Activated CD4-positive, alpha-beta T cell treated with anti-CD3 and anti-CD28 coated beads for 1 hour (primary cell): ENCODE data around the gene TTLL5.
"Not testable (repeated sequence)": the region's sequence is repeated elsewhere in the genome, so short reads cannot be mapped to it uniquely, and the experiment has no call there.

Experiments
- DNase-seq: peaks from one replicate; pipeline ENCODE4 v3.0.0-alpha.2; 2020

Gene TTLL5

DNA sequence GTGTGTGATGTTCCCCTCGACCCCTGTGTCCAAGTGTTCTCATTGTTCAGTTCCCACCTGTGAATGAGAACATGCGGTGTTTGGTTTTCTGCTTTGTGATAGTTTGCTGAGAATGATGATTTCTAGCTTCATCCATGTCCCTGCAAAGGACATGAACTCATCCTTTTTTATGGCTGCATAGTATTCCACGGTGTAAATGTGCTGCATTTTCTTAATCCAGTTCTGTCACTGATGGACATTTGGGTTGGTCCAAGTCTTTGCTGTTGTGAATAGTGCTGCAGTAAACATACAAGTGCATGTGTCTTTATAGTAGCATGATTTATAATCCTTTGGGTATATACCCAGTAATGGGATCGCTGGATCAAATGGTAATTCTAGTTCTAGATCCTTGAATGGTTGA is 259.4 kb downstream of the TTLL5 start:
- not testable (repeated sequence) for DNase-seq

DNA sequence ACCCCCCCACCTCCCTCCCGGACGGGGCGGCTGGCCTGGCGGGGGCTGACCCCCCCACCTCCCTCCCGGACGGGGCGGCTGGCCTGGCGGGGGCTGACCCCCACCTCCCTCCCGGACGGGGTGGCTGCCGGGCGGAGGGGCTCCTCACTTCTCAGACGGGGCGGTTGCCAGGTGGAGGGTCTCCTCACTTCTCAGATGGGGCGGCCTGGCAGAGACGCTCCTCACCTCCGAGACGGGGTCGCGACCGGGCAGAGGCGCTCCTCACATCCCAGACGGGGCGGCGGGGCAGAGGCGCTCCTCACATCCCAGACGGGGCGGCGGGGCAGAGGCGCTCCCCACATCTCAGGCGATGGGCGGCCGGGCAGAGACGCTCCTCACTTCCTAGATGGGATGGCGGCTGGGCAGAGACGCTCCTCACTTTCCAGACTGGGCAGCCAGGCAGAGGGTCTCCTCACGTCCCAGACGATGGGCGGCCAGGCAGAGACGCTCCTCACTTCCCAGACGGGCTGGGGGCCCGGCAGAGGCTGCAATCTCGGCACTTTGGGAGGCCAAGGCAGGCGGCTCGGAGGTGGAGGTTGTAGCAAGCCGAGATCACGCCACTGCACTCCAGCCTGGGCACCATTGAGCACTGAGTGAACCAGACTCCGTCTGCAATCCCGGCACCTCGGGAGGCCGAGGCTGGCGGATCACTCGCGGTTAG is 264.2 kb downstream of the TTLL5 start:
- not testable (repeated sequence) for DNase-seq

DNA sequence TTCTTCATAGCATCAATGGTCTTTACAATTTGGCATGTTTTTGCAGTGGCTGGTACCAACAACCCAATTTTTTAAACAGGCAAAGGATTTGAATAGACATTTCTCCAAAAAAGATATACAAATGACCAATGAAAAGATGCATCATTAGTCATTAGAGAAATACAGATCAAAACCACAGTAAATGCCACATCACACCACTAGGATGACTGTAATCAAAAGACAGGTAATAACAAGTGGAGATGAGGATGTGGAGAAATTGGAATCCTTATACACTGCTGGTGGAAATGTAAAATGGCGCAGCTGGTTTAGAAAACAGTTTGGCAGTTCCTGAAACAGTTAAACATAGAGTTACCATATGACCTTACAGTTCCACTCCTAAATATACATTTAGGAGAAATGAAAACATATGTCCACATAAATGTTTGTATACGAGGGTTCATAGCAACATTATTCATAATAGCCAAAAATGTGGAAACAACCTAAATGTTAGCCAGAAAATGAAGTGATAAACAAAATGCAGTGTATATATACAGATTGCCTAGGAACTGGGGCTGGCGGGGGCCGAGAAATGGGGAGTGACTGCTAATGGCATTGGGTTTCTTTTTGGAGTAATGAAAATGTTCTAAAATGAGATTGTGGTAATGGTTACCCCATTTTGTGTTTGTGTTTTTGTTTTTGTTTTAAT is 265.5 kb downstream of the TTLL5 start:
- no peak for DNase-seq

DNA sequence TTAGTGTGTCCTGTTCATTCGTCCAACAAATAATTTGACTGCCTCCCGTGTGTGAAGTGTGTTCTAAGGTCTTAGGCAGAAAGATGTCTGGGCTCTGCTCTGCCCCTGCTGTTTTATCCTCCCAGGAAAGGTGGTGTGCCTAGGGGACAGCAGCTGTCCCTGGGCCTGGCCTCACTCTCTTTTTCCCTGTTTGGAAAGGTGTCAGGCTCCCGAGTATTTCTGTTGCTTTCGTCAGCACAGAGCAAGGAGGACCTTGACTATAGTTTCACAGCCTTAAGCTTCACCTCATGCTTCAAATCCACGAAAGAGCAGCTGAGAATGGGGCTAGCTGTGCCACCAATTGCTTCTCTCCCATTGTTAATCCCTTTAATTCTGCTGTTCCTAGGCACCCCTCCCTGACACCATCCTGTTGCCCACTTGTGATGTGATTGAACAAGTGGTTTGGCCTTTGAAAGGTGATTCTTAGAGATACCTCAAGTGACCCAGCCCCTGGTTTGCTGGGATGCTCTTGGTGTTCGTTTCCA is 266.6 kb downstream of the TTLL5 start:
- no peak for DNase-seq

DNA sequence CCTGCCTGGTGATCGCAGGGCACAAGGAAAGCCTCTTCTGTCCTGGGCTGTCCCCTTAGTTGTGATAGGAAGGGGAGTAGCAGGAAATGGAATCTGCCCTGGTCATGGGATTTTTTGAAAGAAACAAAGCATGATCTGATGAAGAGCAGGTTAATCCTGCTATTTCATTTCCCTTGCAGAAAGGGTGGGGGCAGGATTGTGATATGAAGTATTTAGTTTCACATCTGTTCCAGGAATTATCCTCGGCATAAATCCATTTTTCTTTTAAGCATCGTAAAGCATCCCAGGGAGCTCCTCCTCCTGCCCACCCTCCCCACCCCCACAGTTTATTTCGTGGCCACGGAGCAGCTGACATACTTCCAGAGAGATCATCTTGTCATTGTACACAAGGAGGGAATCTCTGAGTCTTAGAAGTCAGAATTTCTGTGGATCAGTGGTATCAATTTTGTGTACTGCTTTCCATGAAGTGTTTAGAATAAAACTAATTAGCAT is 267.7 kb downstream of the TTLL5 start:
- no peak for DNase-seq

DNA sequence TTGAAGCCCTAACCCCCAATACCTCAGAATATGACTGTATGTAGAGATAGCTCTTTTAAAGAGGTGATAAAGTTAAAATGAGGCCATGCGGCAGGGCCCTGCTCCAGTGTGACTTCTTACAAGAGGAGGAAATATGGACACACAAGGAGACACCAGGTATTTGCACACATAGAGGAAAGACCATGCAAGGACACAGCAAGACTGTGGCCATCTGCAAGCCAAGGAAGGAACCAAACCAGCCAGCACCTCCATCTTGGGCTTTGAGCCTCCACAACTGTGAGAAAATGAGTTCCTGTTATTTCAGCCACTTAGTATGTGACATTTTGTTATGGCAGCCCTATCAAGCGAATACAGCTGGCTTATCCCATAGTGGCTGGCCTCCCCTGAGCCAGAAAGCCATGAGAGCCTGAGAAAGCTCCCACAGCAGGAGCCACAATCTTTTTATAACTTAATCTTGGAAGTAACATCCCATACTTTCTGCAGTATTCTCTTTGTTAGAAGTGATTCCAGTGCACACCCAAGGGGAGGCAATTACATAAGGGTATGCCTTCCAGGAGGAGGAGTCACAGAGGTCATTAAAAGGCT is 272.8 kb downstream of the TTLL5 start:
- DNase-seq, result no peak

DNA sequence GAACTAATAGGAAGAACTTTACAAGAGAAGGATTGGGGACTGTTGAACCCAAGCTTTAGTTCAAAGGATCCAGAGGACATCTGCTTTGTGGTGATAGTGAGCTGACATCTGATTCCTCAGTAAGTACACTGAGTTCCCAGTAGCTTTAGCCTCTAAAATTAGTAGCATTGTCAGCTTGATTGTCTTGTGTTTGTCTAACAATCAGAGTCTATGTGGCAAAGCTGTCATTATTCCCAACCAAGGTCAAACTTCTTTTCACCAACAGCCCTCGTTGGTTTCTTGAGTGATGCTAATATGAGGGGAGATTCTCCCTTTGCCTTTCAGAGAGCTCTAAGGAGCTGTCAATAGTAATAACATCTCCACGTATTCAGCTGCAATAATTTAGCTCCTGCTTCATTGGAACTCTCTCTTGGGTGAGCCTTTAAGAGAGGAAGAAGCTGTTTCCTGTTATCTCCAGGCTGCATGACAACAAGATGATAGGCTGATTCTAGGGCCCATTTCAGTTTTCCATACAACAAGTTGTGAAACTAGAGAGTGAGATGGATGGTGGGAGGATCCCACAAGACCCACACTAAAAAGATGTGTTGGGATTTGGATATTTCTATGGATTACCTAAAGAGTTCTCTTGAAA is 274.1 kb downstream of the TTLL5 start:
- no peak for DNase-seq

DNA sequence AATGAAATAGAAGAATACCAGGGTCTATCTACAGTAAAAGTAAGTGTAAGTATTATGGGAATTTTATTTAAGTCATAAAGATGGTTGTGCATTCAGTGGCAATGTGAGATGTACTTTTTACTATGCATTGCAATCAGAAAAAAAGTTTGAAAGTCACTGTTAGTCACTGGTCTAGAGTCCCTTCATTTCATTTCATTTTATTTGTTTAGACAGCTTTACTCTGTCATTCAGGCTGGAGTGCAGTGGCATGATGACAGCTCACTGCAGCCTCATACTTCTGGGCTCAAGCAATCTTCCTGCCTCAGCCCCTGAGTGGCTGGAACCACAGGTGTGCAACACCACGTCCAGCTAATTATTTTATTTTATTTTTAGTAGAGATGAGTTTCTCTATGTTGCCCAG is 278.2 kb downstream of the TTLL5 start:
- DNase-seq, result no peak

DNA sequence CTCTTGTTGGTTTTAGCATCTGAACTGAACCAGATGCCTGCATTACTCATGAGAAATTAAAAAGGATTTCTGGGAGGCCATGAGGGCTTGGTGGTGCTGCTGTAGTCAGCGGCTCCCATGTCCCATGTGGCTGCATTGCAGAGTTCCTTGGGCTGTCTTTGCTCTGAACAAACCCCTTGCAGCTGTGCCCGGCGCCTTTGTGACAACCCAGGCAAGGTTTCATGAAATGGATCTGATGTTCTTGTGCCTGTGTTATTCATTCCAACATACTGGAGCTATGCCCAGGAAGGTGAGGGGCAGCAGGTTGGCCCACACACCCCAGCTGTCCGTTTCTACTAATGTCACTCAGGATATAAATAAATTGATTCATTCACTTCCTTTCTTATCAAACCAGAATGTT is 280.0 kb downstream of the TTLL5 start:
- no peak for DNase-seq

DNA sequence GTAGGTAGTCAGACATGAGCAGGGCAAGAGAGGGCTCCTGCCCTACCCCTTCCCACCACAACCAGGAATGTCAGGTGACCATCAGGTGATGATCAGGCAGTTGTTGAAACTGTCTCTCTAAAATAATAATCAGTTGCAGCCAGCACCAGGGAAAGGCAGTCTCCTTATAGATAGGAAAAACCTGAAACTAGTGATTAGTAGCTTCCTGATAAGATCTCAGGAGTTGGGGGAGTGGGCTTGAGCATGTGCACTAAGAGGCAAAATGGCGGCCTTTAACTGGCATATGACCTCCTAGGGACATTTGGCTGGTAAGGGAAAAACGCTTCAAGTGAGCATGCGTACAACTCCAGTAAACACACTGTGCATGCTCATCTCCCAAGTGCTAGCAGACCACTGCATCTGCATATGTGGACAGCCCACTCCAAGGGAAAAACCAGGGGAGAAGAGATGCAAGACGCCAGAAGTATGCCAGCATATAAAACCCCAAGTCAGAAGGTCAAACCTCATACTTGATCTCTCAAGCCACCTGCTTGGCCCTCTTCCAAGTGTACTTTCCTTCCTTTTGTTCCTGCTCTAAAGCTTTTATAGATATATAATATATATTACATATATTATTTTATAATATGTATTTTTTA is 283.7 kb downstream of the TTLL5 start:
- DNase-seq, result no peak

DNA sequence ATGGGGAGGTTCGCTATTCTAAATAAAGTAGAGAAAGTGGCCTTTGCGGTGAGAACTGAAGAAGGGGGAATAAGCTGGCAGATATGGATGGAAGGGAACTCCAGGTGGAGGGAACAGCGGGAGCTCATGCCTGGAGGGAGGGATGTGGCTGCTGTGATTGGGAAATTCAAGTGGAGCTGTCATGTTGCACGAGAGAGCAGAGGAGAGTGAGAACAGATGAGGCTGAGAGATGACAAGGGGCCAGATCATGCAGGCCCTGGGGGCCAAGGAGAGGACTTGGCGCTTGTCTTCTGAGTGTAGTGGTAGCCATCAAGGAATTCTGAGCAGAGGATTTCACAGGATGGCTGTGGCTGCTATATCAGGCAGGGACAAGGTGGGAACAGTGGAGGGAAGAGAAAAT is 285.7 kb downstream of the TTLL5 start:
- DNase-seq, result no peak

DNA sequence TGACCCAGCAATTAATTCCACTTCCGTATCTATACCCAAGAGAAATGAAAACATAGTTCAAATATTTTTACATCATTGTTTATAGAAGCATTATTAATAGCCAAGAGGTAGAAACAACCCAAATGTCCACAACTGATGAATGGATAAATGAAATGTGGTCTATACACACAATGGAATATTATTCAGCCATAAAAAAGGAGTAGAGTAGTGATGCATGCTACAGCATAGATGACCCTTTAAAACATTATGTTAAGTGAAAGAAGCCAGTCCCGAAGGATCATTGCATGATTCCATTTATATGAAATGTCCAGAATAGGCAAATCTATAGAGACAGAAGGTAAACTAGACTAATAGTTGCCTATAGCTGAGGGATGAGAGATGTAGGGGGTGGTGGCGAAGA is 291.4 kb downstream of the TTLL5 start:
- DNase-seq, result no peak

DNA sequence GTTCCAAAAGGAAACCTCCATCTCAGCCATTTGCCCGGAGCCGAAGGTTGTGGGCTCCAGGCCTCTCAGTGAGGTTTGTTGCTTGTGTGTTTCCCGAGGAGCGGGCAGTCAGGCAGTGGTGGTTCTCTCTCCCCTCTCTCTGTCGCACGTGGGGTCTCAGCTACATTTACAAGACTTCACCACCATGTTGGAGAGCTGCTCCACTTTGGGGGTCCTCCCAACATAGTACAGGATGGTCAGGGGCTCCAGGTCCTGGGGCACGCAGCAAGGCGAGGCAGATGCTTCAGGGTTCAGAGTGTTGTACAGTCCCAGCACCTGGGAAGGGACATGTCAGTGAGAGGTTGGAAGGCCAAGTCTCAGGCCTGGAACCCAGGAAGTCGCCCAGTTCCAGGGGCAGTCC is 298.0 kb downstream of the TTLL5 start:
- no peak for DNase-seq

DNA sequence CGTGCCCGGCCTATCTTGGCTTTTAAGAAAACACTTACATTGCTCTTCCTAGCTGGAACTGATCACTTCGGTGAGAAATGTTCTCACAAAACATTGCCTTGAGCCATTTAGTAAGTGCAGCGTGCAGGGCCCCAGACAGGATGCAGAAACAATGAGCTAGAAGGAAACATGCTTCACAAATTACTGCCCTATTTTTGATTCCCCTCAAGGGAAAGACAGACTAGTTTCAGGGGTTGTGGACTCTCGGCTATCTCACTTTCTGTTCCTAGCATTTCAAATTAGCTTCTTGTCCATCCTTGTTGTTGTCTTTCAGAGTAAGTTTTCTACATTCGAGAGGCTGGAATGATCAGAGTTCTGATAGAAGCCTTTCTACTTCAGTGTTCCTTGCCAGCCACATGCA is 299.2 kb downstream of the TTLL5 start:
- DNase-seq, result no peak

DNA sequence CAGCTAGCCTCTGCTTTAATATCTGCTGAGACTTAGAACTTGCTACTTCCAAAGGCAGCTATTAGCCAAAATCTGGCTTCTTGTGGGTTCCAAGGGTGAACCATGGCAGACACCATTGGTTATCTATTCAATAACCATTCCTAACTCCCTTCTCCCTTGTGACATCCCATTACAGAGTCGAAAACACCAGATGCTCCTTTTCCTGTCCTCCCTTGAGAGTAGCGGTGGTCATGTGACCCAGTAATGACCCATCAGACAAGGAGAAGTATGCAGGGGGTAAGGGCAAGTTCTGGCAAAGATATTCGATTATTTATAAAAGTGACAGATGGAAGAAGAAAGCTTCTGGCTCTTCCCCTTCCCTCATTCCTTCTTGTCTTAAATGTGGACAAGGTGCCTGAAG is 300.6 kb downstream of the TTLL5 start:
- DNase-seq, result no peak

DNA sequence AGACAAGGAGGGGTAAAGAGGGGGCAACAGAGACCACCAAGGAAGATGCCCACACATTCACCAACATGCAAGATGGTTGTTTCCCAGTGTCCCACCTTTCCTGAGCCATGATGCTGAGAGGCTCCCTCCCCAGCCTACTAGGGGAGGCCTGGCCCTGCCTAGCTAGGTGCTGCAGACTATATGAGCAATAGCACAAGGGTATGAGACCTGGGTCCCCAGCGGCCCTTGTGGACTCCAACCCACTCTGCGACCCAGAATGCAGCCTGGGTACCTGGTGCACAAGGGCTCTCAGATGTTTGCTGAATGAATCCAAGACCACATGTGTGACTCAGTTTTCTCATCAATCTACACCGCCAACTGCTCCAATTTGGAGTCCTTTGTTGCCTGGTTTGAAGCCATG is 306.8 kb downstream of the TTLL5 start:
- no peak for DNase-seq

DNA sequence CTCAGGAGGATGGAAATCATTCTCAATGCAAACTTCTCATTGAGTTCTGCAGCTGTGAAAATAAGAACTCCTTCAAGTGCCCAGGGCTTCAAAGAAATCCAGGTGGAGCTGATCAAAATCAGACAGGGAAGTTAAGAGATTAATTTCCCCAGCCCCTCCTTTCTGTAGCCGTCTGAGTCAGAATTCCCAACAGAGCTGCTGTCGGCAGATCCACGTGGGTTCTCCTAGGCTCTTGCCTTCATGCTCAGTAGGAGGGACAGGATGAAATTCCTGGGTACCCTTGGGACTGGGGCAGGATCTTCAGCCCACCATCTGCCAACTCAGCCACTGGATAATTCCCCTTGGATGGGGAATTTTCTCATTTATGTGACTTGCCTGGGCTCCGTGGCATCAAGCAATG is 307.4 kb downstream of the TTLL5 start:
- no peak for DNase-seq

DNA sequence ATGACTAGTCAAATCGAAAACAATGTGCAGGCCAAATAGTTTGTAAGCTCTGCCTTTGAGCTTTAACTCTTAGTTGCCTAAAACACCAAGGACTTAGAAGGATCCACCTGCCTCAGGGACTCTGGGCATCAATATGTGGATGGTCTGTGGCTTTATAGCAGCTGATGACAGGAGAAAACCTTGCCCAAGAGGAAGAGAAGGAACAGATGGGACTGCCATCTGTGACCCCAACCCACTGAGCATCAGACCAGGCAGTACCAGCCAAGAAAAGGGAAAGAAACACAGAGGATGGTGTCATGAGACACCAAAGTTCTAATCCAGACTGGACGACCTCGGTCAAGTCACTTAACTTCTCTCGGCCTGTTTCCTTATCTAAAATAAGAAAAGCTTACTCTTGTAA is 308.1 kb downstream of the TTLL5 start:
- DNase-seq, result no peak

DNA sequence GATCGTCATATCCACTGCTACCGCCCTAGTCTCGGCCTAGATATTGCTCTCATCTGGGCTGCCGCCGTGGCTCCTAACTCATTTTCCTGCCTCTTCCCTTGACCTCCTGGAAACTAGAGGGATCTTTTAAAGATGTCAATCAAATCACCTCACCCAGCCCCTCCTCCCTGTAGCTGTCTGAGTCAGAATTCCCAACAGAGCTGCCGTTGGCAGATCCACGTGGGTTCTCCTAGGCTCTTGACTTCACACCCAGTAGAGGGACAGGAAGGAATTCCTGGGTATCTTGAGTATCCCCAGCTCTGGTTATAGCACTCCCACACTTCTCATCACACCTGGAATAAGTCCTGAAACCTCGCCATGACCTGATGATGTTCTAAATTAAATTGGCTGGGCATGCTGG is 308.8 kb downstream of the TTLL5 start:
- no peak for DNase-seq

DNA sequence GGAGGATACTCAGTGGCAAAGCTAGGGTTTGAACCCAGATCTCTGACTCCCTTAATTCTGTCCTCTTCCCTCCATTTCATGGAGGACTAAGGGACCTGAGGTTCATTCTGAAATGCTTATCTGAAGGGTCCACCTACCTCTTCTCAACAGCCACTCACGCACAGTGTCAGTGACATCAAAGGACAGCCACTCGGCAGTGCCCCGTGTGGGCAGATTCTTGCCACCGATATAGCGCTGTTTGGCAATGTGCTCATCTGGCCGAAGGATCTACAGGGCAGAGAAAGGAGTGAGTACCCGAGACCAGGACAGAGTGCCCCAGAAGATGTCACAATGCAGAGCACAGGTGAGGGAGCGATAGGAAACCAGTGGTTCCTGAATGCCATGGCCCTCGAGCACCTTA is 309.9 kb downstream of the TTLL5 start:
- DNase-seq, result no peak

DNA sequence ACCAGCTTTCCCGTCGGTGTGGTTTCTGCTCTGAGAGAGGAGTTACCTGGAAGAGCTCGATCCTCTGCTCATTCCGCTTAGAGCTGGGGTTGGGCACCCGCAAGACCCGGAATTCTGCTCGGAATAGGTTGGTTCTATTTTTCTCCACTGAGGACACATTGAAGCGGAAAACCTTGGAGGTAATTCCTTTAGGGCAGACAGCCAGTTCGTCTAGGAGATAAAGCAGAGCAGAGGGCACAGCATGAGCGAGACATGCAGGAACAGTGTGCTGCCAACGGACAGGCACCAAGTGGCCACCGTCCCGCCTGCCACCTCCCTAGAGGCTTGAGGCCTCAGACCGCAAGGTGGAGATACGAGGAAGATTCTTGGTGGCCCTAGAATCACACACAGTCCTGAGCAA is 310.5 kb downstream of the TTLL5 start:
- DNase-seq, result no peak

DNA sequence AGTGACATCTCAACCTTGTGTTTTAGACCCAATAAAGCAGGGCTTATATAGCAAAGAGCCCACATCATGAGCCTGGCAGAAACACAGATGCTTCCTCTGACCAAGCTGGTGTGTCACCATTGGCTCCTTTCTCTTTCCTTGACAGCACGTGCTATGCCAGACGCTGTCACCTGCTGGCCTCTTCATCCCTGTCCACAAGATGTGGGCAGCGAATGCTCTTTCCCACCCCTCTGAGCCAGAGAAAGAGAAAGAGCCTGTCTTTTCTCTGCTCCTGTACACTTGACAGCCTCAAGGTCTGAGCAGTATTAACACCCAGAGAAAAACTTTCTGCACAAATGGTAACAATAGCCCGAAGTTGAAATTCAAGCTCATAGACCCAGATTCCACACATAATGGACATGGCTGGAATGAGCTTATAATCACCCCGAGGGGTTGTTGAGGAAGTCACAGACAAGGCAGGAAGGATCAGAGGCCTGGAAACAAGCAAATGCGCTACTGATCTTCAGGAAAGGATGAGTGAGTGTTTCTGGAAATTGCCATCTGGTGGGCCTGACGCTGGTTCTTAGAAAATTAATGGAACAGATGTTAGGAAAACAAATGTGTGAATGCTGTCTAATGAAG is 311.9 kb downstream of the TTLL5 start:
- DNase-seq, result no peak
